Measurements from ENCODE around the gene DGCR2.

Gene DGCR2

DNA sequence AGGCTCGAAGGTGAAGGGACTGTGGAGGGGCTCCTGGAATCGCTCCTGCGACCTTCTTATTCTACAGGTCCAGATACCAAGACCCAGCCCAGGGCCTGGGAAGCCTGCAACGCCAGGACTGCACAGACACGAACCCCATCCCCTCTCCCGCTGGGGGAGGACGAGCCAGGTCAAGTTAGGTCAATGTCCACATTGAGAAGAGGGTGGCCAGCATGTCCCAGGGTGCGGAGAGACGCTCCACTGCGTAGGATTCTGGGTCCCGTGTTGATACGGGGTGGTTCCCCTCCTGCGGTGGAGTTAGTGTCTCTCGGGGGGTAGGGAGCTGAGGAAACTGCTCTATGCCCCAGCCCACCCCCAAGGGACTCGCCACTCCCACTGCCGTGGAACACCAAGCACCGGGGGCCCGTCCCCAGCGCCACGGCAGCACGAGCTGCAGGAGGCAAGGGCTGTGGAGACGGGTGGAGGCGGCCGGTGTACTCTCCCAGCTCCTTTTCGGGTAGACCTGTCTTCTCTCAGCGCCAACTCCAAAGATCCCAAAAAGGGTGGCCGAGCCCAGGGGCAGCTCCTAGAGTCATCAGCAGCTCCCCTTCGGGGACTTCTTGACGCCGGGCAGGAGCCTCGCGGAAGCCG lies 26.3 kb upstream of the DGCR2 start:
- H3K36me3 ChIP-seq, result no peaks in the 10 kb centered on the region
- H3K4me1 ChIP-seq, result peaks cover 3 to 5% (median 4%) of the 10 kb centered on the region in 10 experiments
- H4K20me1 ChIP-seq, result peaks cover 0 to 8% (median 5%) of the 10 kb centered on the region in 11 experiments; a peak in 11 of 22 replicates
- H3K27me3 ChIP-seq, result peaks cover 32 to 55% (median 46%) of the 10 kb centered on the region in 11 experiments
- TF ChIP-seq Cebpa-rat (IDR thresholded peaks at IDR 0.05), result no peak
- H3K9me3 ChIP-seq (replicated peaks in 1 of 11), result peaks cover 10 to 30% (median 20%) of the 10 kb centered on the region in 11 experiments; a peak in 20 of 22 replicates
- H3K4me2 ChIP-seq, result no peak overlapping the region
- no peak overlapping the region for H3K4me3 ChIP-seq
- no peak overlapping the region for H3K9ac ChIP-seq
- no peak overlapping the region for H3K27ac ChIP-seq

DNA sequence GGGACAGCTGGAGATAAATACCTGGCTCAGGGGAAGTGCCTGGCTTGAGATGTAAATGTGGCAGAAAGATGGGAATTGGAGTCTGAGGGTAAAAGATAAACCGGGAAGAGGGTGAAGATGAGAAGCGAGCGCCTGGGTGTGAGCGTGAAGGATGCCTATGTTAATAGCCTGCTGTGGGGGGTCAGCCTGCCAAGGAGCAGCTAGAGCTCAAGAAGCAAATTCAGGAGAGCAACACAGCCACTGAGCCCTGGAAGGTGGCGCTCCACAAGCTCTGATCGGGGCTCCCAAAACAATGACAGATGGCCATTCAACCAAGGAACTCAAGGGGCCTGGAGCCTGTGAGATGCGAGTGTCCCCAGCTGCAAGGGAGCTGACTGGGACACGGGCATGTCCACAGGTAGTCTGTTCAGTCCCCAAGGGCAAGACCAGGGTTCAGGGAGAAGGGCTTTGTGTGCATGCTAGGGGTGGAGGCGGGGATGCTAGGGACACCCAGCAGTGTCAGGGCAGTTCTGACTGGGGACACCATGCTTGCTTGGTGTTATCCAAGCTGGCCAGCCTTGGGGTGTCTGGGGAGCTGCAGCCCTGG lies 25.1 kb upstream of the DGCR2 start:
- no peak for TF ChIP-seq Cebpa-rat (IDR thresholded peaks at IDR 0.05)
- H3K36me3 ChIP-seq, result peaks cover 5 to 10% (median 6%) of the 10 kb centered on the region in 11 experiments
- no peak overlapping the region for H3K4me3 ChIP-seq
- H3K27me3 ChIP-seq, result peaks cover 32 to 51% (median 44%) of the 10 kb centered on the region in 11 experiments
- H3K4me1 ChIP-seq, result peaks cover 11 to 17% (median 14%) of the 10 kb centered on the region in 10 experiments
- peaks cover 0 to 21% (median 17%) of the 10 kb centered on the region in 11 experiments; a peak in 13 of 22 replicates for H4K20me1 ChIP-seq
- H3K9ac ChIP-seq, result 0 out of 22 replicates have a peak overlapping the region, but pooled peaks of 1 of the 11 experiments have one; percentile 15
- H3K27ac ChIP-seq, result no peak overlapping the region
- H3K4me2 ChIP-seq, result no peak overlapping the region
- H3K9me3 ChIP-seq (replicated peaks in 1 of 11), result peaks cover 10 to 30% (median 20%) of the 10 kb centered on the region in 11 experiments; a peak in 20 of 22 replicates

DNA sequence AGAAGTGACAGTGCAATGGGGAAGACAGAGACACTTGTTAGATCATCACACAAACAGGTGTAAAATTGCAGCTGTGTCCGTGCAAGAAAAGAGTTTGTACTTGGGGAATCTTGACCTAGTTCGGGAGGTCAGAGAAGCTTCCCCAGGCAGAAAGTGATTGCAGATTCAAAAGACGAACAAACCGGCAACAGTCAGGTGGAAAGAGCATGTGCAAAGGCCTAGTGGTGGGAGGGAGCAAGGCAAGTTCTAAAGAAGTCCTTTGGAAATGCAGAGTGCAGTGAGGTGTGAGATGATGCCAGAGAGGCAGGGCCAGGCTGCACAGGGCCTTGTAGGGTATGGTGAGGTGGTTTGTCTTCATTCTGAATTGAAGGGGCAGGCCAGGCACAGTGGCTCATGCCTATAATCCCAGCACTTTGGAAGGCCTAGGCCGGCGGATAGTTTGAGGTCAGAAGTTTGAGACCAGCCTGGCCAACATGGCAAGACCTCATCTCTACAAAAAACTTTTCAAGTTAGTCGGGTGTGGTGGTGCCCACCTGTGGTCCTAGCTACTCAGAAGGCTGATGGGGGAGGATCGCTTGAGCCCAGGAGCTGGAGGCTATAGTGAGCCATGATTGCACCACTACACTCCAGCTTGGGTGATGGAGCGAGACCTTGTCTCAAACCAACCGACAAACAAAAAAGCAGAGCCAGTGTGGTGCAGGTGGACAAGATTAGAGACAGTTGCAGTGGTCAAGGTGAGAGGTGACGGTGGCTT lies 24.2 kb upstream of the DGCR2 start:
- peaks cover 0 to 29% (median 21%) of the 10 kb centered on the region in 11 experiments; a peak in 14 of 22 replicates for H4K20me1 ChIP-seq
- H3K27me3 ChIP-seq, result peaks cover 29 to 42% (median 36%) of the 10 kb centered on the region in 11 experiments
- H3K9me3 ChIP-seq (replicated peaks in 1 of 11), result peaks cover 10 to 27% (median 20%) of the 10 kb centered on the region in 11 experiments; a peak in 20 of 22 replicates
- no peak overlapping the region for H3K4me3 ChIP-seq
- H3K27ac ChIP-seq, result no peak overlapping the region
- 0 out of 22 replicates have a peak overlapping the region, but pooled peaks of 1 of the 11 experiments have one; percentile 15 for H3K9ac ChIP-seq
- peaks cover 11 to 17% (median 14%) of the 10 kb centered on the region in 10 experiments for H3K4me1 ChIP-seq
- H3K36me3 ChIP-seq, result peaks cover 14 to 19% (median 15%) of the 10 kb centered on the region in 11 experiments
- H3K4me2 ChIP-seq, result no peak overlapping the region
- TF ChIP-seq Cebpa-rat (IDR thresholded peaks at IDR 0.05), result no peak

DNA sequence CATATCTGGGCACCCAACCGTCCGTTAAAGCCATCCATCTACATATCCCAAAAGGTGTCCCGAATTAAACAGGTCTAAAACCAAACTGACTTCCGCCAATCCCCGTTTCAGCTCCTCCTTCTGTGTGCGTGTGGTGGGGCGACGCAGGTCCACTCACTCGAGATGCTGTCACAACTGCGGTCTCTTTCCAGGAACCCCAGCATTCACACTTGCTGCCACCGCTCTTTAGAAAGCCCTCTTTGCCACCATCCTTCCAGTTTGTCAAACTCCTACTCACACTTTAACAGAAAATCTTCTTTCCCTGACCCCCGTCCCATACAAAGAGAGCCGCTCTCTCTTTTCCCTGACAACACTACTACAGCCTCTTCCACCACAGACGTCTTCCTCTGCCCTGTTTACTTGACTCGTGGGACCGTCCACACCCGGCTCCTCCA lies 21.8 kb upstream of the DGCR2 start:
- Histone ChIP-seq H3K9ac (peak overlapping the region; percentile 82 to 93 (median 88)), H4K20me1 (peaks cover 0 to 46% (median 25%) of the 10 kb centered on the region in 11 experiments; a peak in 15 of 22 replicates), H3K4me1 (peaks cover 11 to 17% (median 14%) of the 10 kb centered on the region in 10 experiments), H3K9me3 (replicated peaks in 1 of 11) (peaks cover 0 to 5% (median 2%) of the 10 kb centered on the region in 11 experiments; a peak in 14 of 22 replicates), H3K4me3 (peak overlapping the region; percentile 80 to 96 (median 90)), H3K27ac (peak overlapping the region; percentile 54 to 82 (median 72); a peak in 21 of 22 replicates), H3K4me2 (peak overlapping the region; percentile 89 to 99 (median 96)), H3K27me3 (peaks cover 7 to 18% (median 12%) of the 10 kb centered on the region in 11 experiments), H3K36me3 (peaks cover 38 to 43% (median 39%) of the 10 kb centered on the region in 11 experiments)
- no peak for TF ChIP-seq Cebpa-rat (IDR thresholded peaks at IDR 0.05)

DNA sequence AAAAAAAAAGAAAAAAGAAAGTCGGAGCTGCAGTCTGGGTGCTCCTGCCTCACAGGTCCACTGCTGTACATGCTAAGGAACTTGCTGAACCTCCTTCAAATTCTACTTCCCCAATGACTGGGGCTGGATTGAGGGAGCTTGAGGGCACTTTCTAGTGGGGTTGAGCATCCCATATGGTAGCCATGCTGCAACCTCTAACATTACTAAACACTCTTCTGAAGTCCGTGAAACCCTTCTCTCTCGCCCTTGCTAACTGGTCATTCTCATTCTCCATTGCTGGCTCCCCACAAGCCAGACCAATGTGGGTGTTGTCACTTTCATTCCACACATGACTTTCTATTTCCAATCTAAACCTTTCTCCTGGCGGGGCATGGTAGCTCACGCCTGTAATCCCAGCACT lies 21.0 kb upstream of the DGCR2 start:
- peak overlapping the region; percentile 89 to 99 (median 96) for H3K4me2 ChIP-seq
- H3K4me3 ChIP-seq, result peak overlapping the region; percentile 80 to 96 (median 90)
- TF ChIP-seq Cebpa-rat (IDR thresholded peaks at IDR 0.05), result no peak
- peaks cover 11 to 17% (median 14%) of the 10 kb centered on the region in 10 experiments for H3K4me1 ChIP-seq
- H4K20me1 ChIP-seq, result peaks cover 0 to 54% (median 31%) of the 10 kb centered on the region in 11 experiments; a peak in 15 of 22 replicates
- peak overlapping the region in 1 of 11 experiments; percentile 77; a peak in 1 of 22 replicates for H3K27ac ChIP-seq
- peaks cover 0 to 10% (median 4%) of the 10 kb centered on the region in 11 experiments; a peak in 15 of 22 replicates for H3K27me3 ChIP-seq
- H3K9ac ChIP-seq, result peak overlapping the region; percentile 82 to 93 (median 88); a peak in 21 of 22 replicates
- H3K9me3 ChIP-seq (replicated peaks in 1 of 11), result no peaks in the 10 kb centered on the region
- peaks cover 46 to 50% (median 47%) of the 10 kb centered on the region in 11 experiments for H3K36me3 ChIP-seq

DNA sequence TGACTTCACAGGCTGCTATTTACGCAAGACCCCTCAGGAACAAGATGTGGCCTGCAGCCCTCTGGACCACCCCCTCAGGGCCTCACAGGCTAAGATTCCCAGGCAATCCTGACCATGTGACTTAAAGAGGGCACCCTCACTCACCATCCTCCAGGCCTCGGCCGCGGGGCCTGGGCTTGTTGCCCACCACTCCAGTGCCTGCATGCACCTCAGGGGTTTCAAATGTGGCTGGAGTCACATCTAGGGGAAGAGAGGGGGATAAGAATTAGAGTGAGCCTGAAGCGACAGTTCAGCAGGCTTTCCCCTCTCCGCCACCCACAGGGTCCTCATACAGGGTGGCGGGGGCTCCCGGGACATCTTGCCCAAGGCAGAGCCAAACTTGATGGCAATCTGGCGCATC lies 20.2 kb upstream of the DGCR2 start:
- Histone ChIP-seq H3K4me2 (peak overlapping the region in 2 of 11 experiments; percentile 89 to 98; a peak in 2 of 22 replicates), H3K36me3 (peaks cover 54 to 59% (median 55%) of the 10 kb centered on the region in 11 experiments), H3K4me1 (peaks cover 11 to 17% (median 14%) of the 10 kb centered on the region in 10 experiments), H3K27me3 (peaks cover 0 to 2% (median 0%) of the 10 kb centered on the region in 11 experiments; a peak in 2 of 22 replicates), H3K9ac (peak overlapping the region in 9 of 11 experiments; percentile 3 to 93 (median 24); a peak in 6 of 22 replicates), H4K20me1 (peaks cover 0 to 62% (median 38%) of the 10 kb centered on the region in 11 experiments; a peak in 15 of 22 replicates), H3K9me3 (replicated peaks in 1 of 11) (no peaks in the 10 kb centered on the region), H3K4me3 (0 out of 20 replicates have a peak overlapping the region, but pooled peaks of 1 of the 10 experiments have one; percentile 96), H3K27ac (no peak overlapping the region)
- TF ChIP-seq Cebpa-rat (IDR thresholded peaks at IDR 0.05), result no peak

DNA sequence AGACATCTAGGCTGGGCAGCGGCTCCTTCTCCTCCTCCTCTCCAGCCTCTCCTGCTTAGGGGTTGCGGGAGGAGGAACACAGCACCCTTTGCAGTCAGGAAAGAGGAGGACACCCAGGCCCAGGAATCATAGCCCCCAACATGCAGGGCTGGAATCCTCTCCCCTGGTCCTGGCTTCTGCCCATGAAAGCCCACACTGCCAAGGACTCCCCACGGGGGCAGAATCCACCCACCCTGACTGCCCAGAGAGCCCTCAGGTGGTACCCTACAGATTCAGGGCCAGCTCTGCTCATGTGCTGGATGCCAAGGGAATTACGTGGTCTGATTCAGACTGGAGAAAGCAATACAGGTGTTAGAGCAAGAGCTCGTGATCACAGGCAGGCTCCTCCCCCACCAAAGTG lies 17.8 kb upstream of the DGCR2 start:
- H3K36me3 ChIP-seq, result peaks cover 76 to 83% (median 79%) of the 10 kb centered on the region in 11 experiments
- no peak overlapping the region for H3K4me2 ChIP-seq
- no peak overlapping the region for H3K4me3 ChIP-seq
- no peaks in the 10 kb centered on the region for H3K27me3 ChIP-seq
- H3K27ac ChIP-seq, result no peak overlapping the region
- H4K20me1 ChIP-seq, result peaks cover 0 to 75% (median 49%) of the 10 kb centered on the region in 11 experiments; a peak in 15 of 22 replicates
- 0 out of 22 replicates have a peak overlapping the region, but pooled peaks of 1 of the 11 experiments have one; percentile 15 for H3K9ac ChIP-seq
- no peaks in the 10 kb centered on the region for H3K9me3 ChIP-seq (replicated peaks in 1 of 11)
- peaks cover 11 to 17% (median 14%) of the 10 kb centered on the region in 10 experiments for H3K4me1 ChIP-seq
- no peak for TF ChIP-seq Cebpa-rat (IDR thresholded peaks at IDR 0.05)

DNA sequence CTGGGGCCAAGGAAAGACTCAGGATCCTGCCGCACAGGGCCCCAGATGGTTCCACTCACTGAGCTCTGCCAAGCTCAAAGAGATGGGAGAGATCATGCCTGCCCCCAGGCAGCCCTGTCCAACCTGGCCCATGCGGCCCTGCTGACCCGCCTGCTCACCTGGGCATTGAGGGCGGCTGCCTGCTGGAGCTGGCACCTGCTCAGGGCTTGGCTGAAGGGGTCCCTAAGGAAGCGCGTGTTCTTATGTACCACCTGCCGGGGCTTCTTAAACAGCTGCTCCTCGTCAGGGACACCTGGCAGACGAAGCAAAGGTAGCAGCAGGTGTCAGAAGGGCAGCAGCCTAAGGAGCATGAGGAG lies 16.8 kb upstream of the DGCR2 start:
- Histone ChIP-seq H3K9ac (0 out of 22 replicates have a peak overlapping the region, but pooled peaks of 1 of the 11 experiments have one; percentile 26), H3K27me3 (no peaks in the 10 kb centered on the region), H3K9me3 (replicated peaks in 1 of 11) (no peaks in the 10 kb centered on the region), H3K4me2 (no peak overlapping the region), H3K36me3 (peaks cover 86 to 93% (median 89%) of the 10 kb centered on the region in 11 experiments), H3K4me3 (no peak overlapping the region), H3K27ac (no peak overlapping the region), H4K20me1 (peaks cover 0 to 82% (median 54%) of the 10 kb centered on the region in 11 experiments; a peak in 15 of 22 replicates), H3K4me1 (peaks cover 11 to 17% (median 14%) of the 10 kb centered on the region in 10 experiments)
- TF ChIP-seq Cebpa-rat (IDR thresholded peaks at IDR 0.05), result no peak

All from BLaER1 treated with 17β-estradiol and CSF1 and Interleukin-3, amounts not matched to agents 10 nM and 100 nM (cell line).